HCT116 (cell line): Measurements from ENCODE around the gene PCDHGC4.

ENCODE experiments used
- POLR2A ChIP-seq: IDR thresholded peaks from 2 replicates; pipeline ENCODE4 v1.7.0; 2011; ENCODE audit warnings: borderline replicate concordance; ENCODE audit not compliant: insufficient read depth, insufficient read length; ENCODE audit errors: extremely low read depth
- TCF7L2 ChIP-seq: IDR thresholded peaks from 2 replicates; pipeline ENCODE4 v1.7.0; 2011; ENCODE audit warnings: borderline replicate concordance, inconsistent platforms; ENCODE audit not compliant: insufficient read depth, insufficient read length; ENCODE audit errors: extremely low read depth
- TF ChIP-seq, protein P1 (sequence below), 3 experiments: fragments of 200-600 bp in 1 of 3; sonication (generic) in 1 of 3; IDR thresholded peaks in 2 of 3; conservative IDR thresholded peaks in 1 of 3; 2 replicates each; pipeline ENCODE4 v1.5.1; 2012 to 2017; ENCODE audit warnings: low read depth in 2 of 3, low read length in 2 of 3, antibody characterized with exemption in 1 of 3, borderline replicate concordance in 1 of 3, control low read depth in 1 of 3, mild to moderate bottlenecking in 1 of 3, mixed read lengths in 1 of 3, mixed run types in 1 of 3, moderate library complexity in 1 of 3; ENCODE audit not compliant: insufficient read depth in 1 of 3

DNA sequence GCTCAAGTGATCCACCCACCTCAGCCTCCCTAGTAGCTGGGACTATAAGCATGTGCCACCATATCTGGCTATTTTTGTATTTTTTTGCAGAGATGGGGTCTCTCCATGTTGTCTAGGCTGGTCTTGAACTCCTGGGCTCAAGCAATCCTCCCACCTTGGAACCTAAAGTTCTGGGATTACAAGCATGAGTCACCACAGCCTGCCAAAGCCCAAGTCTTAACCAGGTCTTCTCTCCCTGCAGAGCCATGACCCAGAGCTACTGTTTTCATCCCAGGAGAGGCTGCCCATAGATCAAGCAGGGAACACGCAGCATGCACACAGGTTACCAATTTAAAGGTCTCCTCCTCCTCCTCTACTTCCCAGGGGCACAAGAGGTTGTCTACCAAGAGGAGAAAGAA lies 33.8 kb downstream of the PCDHGC4 start:
- TF ChIP-seq, protein P1, sequence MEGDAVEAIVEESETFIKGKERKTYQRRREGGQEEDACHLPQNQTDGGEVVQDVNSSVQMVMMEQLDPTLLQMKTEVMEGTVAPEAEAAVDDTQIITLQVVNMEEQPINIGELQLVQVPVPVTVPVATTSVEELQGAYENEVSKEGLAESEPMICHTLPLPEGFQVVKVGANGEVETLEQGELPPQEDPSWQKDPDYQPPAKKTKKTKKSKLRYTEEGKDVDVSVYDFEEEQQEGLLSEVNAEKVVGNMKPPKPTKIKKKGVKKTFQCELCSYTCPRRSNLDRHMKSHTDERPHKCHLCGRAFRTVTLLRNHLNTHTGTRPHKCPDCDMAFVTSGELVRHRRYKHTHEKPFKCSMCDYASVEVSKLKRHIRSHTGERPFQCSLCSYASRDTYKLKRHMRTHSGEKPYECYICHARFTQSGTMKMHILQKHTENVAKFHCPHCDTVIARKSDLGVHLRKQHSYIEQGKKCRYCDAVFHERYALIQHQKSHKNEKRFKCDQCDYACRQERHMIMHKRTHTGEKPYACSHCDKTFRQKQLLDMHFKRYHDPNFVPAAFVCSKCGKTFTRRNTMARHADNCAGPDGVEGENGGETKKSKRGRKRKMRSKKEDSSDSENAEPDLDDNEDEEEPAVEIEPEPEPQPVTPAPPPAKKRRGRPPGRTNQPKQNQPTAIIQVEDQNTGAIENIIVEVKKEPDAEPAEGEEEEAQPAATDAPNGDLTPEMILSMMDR (IDR thresholded peaks at IDR 0.05 in 2 of 3, conservative IDR thresholded peaks at IDR 0.05 in 1 of 3; ENCODE audit: borderline replicate concordance in 1 of 3, insufficient read depth in 1 of 3, low read depth in 2 of 3, low read length in 2 of 3) = no peak
- TF ChIP-seq TCF7L2 (no peak), POLR2A (no peak)
